Measurements from ENCODE around the gene KYNU. TPM values are rescaled to one million over a fixed set of nuclear protein-coding genes. Genes with fewer than 3 reads are reported as not detected.
A peak's percentile ranks its signal among the peaks of the same experiment; 100 is the strongest.

KYNU gene
- total and polyA plus RNA-seq, 2 of the 13 experiments (the other 11 are each of a cell fraction or from before 2014, with no cell fraction given), result 21.9 to 68.6 TPM

DNA sequence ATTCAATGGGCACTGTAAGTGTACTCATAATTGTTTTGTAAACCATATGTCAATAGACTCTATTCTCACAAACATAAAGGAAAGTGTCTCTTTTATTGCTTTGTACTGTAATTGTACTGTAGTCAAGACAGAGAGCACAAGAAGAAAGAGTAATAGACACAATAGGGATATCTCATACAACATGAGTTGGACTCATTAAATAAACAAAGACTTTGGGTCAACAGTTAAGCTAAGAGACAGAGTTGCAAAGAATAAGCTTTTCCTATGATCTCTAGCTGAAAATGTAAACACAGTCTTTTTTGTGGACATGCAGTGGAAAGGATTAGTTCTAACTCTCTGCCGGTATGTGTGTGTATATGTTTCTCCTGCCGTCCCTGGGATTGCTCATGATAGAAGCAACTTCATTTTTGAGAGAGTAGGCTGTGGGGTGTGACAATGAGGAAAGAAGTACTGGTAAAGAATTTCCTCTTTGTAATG, 13.9 kb upstream of the KYNU start (continued):
- TF ChIP-seq ONECUT2 (CRISPR knock-in tag; IDR thresholded peaks at IDR 0.05) (no peak; the same call in 1 of the 2 replicates), MYNN (CRISPR knock-in tag; IDR thresholded peaks at IDR 0.05; ENCODE audit: low read depth) (no peak), FOXA3 (CRISPR knock-in tag; IDR thresholded peaks at IDR 0.05) (peak; percentile 99), ZNF766 (CRISPR knock-in tag; IDR thresholded peaks at IDR 0.05; ENCODE audit: borderline replicate concordance) (no peak), SRF (IDR thresholded peaks at IDR 0.05; ENCODE audit: low read depth, low read length) (no peak), ZSCAN29 (CRISPR knock-in tag; conservative IDR thresholded peaks at IDR 0.05) (0 out of 2 replicates have a peak, but pooled peaks have one; percentile 61), GLI4 (CRISPR knock-in tag; IDR thresholded peaks at IDR 0.05; ENCODE audit: borderline replicate concordance) (no peak), ZNF564 (CRISPR knock-in tag; IDR thresholded peaks at IDR 0.05) (no peak), CHCHD3 (CRISPR knock-in tag; IDR thresholded peaks at IDR 0.05) (no peak), PITX1 (CRISPR knock-in tag; IDR thresholded peaks at IDR 0.05) (peak; percentile 99), ZNF143 (CRISPR knock-in tag; IDR thresholded peaks at IDR 0.05) (no peak), TCF12 (IDR thresholded peaks at IDR 0.05) (no peak), TCF12 (CRISPR knock-in tag; IDR thresholded peaks at IDR 0.05) (no peak), PHF5A (CRISPR knock-in tag; IDR thresholded peaks at IDR 0.05; ENCODE audit: low read depth, unreplicated experiment) (no peak), MED1 (CRISPR knock-in tag; IDR thresholded peaks at IDR 0.05) (peak; percentile 86), RCOR2 (CRISPR knock-in tag; IDR thresholded peaks at IDR 0.05) (peak; percentile 94), EP300 (IDR thresholded peaks at IDR 0.05; ENCODE audit: low read depth in 2 of 2, low read length in 2 of 2) (peak; percentile 39 to 96; a peak in 3 of 4 replicates), EP300 (CRISPR knock-in tag; IDR thresholded peaks at IDR 0.05; ENCODE audit: borderline replicate concordance) (peak; percentile 78; the same call in 1 of the 2 replicates), IKZF1 (IDR thresholded peaks at IDR 0.05) (no peak), ZFP82 (CRISPR knock-in tag; IDR thresholded peaks at IDR 0.05; ENCODE audit: borderline replicate concordance) (no peak), SOX13 (IDR thresholded peaks at IDR 0.05) (peak; percentile 93), SOX13 (CRISPR knock-in tag; conservative IDR thresholded peaks at IDR 0.05 in 1 of 2, IDR thresholded peaks at IDR 0.05 in 1 of 2) (peak in 1 of 2 experiments; percentile 100; a peak in 2 of 4 replicates), TAF15 (IDR thresholded peaks at IDR 0.05; ENCODE audit: low read depth, low read length, poor library complexity, severe bottlenecking) (no peak)
- TF ChIP-seq, protein P1, sequence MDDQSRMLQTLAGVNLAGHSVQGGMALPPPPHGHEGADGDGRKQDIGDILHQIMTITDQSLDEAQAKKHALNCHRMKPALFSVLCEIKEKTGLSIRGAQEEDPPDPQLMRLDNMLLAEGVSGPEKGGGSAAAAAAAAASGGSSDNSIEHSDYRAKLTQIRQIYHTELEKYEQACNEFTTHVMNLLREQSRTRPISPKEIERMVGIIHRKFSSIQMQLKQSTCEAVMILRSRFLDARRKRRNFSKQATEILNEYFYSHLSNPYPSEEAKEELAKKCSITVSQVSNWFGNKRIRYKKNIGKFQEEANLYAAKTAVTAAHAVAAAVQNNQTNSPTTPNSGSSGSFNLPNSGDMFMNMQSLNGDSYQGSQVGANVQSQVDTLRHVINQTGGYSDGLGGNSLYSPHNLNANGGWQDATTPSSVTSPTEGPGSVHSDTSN (CRISPR knock-in tag; IDR thresholded peaks at IDR 0.05; ENCODE audit: borderline replicate concordance), result no peak
- TF ChIP-seq, protein P2, sequence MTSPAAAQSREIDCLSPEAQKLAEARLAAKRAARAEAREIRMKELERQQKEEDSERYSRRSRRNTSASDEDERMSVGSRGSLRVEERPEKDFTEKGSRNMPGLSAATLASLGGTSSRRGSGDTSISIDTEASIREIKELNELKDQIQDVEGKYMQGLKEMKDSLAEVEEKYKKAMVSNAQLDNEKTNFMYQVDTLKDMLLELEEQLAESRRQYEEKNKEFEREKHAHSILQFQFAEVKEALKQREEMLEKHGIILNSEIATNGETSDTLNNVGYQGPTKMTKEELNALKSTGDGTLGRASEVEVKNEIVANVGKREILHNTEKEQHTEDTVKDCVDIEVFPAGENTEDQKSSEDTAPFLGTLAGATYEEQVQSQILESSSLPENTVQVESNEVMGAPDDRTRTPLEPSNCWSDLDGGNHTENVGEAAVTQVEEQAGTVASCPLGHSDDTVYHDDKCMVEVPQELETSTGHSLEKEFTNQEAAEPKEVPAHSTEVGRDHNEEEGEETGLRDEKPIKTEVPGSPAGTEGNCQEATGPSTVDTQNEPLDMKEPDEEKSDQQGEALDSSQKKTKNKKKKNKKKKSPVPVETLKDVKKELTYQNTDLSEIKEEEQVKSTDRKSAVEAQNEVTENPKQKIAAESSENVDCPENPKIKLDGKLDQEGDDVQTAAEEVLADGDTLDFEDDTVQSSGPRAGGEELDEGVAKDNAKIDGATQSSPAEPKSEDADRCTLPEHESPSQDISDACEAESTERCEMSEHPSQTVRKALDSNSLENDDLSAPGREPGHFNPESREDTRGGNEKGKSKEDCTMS (CRISPR knock-in tag; conservative IDR thresholded peaks at IDR 0.05), result no peak
- TF ChIP-seq, protein P3, sequence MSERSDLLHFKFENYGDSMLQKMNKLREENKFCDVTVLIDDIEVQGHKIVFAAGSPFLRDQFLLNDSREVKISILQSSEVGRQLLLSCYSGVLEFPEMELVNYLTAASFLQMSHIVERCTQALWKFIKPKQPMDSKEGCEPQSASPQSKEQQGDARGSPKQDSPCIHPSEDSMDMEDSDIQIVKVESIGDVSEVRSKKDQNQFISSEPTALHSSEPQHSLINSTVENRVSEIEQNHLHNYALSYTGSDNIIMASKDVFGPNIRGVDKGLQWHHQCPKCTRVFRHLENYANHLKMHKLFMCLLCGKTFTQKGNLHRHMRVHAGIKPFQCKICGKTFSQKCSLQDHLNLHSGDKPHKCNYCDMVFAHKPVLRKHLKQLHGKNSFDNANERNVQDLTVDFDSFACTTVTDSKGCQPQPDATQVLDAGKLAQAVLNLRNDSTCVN (CRISPR knock-in tag; IDR thresholded peaks at IDR 0.05; ENCODE audit: borderline replicate concordance), result no peak
- TF ChIP-seq, protein P4, sequence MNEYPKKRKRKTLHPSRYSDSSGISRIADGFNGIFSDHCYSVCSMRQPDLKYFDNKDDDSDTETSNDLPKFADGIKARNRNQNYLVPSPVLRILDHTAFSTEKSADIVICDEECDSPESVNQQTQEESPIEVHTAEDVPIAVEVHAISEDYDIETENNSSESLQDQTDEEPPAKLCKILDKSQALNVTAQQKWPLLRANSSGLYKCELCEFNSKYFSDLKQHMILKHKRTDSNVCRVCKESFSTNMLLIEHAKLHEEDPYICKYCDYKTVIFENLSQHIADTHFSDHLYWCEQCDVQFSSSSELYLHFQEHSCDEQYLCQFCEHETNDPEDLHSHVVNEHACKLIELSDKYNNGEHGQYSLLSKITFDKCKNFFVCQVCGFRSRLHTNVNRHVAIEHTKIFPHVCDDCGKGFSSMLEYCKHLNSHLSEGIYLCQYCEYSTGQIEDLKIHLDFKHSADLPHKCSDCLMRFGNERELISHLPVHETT (CRISPR knock-in tag; conservative IDR thresholded peaks at IDR 0.05), result no peak

All from HepG2 (cell line).